HepG2 (cell line): Measurements from ENCODE around the gene GADL1.

ENCODE experiments used
- CCAR2 ChIP-seq: fragments of 200-400 bp; formaldehyde crosslinking; optimal IDR thresholded peaks from 2 replicates; pipeline ENCODE3; 2018; ENCODE audit warnings: low read depth, mild to moderate bottlenecking, low read length, moderate library complexity
- FOXK2 ChIP-seq: fragments of 450-650 bp; IDR thresholded peaks from 2 replicates; pipeline ENCODE4 v1.6.1; 2016
- NFE2L1 ChIP-seq: sonication (generic); formaldehyde crosslinking; IDR thresholded peaks from 2 replicates; pipeline ENCODE4 v1.4.0; 2020; ENCODE audit warnings: missing genetic modification reagents, mild to moderate bottlenecking, borderline replicate concordance
- POLR2A ChIP-seq, 2 experiments: IDR thresholded peaks; 2 replicates each; pipeline ENCODE4 v1.6.1; 2011; ENCODE audit warnings: low read depth in 2 of 2, low read length in 2 of 2, mild to moderate bottlenecking in 1 of 2, moderate library complexity in 1 of 2; ENCODE audit not compliant: insufficient read depth in 1 of 2
- ZNF292 ChIP-seq: sonication (generic); formaldehyde crosslinking; IDR thresholded peaks from 2 replicates; pipeline ENCODE4 v1.8.1; 2022; ENCODE audit warnings: mild to moderate bottlenecking, low read depth, missing genetic modification reagents, borderline replicate concordance
- ZNF558 ChIP-seq: sonication (generic); formaldehyde crosslinking; IDR thresholded peaks from 2 replicates; pipeline ENCODE4 v1.9.0; 2022; ENCODE audit warnings: mild to moderate bottlenecking, missing genetic modification reagents, borderline replicate concordance
- TF ChIP-seq, protein P1 (sequence below): IDR thresholded peaks from 2 replicates; pipeline ENCODE4 v1.6.1; 2016
- TF ChIP-seq, protein P2 (sequence below): sonication (generic); formaldehyde crosslinking; IDR thresholded peaks from 2 replicates; pipeline ENCODE4 v1.5.0; 2020; ENCODE audit warnings: mild to moderate bottlenecking, missing genetic modification reagents, moderate library complexity

DNA sequence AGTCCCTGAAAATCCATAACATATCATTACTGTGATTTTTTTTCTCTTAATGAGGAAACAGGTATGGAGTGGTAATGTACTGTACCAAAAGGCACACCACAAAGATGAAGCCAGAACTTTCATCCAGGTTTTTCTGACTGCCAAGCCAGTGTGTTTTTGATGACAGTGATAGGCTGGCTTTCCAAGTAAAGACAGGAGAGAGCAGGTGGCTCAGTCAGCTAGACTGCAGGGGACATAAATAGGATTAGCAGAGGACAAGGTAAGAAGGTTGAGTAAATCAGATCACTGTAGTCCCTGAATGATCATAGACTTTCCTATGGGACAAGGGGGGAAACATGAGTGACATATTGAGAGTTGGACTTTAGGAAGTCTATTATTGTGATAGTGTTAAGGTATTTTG lies 127.9 kb downstream of the GADL1 start:
- TF ChIP-seq CCAR2, result no peak
- TF ChIP-seq, protein P1, sequence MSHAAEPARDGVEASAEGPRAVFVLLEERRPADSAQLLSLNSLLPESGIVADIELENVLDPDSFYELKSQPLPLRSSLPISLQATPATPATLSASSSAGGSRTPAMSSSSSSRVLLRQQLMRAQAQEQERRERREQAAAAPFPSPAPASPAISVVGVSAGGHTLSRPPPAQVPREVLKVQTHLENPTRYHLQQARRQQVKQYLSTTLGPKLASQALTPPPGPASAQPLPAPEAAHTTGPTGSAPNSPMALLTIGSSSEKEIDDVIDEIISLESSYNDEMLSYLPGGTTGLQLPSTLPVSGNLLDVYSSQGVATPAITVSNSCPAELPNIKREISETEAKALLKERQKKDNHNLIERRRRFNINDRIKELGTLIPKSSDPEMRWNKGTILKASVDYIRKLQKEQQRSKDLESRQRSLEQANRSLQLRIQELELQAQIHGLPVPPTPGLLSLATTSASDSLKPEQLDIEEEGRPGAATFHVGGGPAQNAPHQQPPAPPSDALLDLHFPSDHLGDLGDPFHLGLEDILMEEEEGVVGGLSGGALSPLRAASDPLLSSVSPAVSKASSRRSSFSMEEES (CRISPR knock-in tag), result no peak
- no peak for TF ChIP-seq FOXK2
- no peak for TF ChIP-seq ZNF292
- TF ChIP-seq NFE2L1 (CRISPR knock-in tag), result no peak
- TF ChIP-seq, protein P2, sequence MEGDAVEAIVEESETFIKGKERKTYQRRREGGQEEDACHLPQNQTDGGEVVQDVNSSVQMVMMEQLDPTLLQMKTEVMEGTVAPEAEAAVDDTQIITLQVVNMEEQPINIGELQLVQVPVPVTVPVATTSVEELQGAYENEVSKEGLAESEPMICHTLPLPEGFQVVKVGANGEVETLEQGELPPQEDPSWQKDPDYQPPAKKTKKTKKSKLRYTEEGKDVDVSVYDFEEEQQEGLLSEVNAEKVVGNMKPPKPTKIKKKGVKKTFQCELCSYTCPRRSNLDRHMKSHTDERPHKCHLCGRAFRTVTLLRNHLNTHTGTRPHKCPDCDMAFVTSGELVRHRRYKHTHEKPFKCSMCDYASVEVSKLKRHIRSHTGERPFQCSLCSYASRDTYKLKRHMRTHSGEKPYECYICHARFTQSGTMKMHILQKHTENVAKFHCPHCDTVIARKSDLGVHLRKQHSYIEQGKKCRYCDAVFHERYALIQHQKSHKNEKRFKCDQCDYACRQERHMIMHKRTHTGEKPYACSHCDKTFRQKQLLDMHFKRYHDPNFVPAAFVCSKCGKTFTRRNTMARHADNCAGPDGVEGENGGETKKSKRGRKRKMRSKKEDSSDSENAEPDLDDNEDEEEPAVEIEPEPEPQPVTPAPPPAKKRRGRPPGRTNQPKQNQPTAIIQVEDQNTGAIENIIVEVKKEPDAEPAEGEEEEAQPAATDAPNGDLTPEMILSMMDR (CRISPR knock-in tag), result no peak
- no peak for TF ChIP-seq ZNF558 (CRISPR knock-in tag)
- TF ChIP-seq POLR2A (IDR thresholded peaks at IDR 0.05; ENCODE audit: insufficient read depth in 1 of 2, low read depth in 2 of 2, low read length in 2 of 2), result no peak
